Fibroblast of lung (primary cell): ENCODE measurements around the gene KCNMA1. TPM values are rescaled to one million over a fixed set of nuclear protein-coding genes. Genes with fewer than 3 reads are reported as not detected.

Source experiments
- DNase-seq, 2 donors: peaks; one replicate each; pipeline versions ENCODE4 v3.0.0 to v3.0.0-alpha.2; 2010; ENCODE audit warnings: low read depth in 2 of 2
- H2AFZ ChIP-seq: 2 replicates; pipeline ENCODE4 v1.5.1; 2012; ENCODE audit warnings: low read length, control low read depth, inconsistent platforms
- H3K27ac ChIP-seq: 2 replicates; pipeline ENCODE4 v1.5.1; 2011; ENCODE audit warnings: low read length, control low read depth; ENCODE audit not compliant: insufficient read depth
- H3K27me3 ChIP-seq: 2 replicates; pipeline ENCODE4 v1.5.1; 2011; ENCODE audit warnings: mild to moderate bottlenecking, low read length; ENCODE audit not compliant: control insufficient read depth, insufficient read depth
- H3K36me3 ChIP-seq: 2 replicates; pipeline ENCODE4 v1.5.1; 2011; ENCODE audit warnings: low read length; ENCODE audit not compliant: control insufficient read depth, insufficient read depth
- H3K4me1 ChIP-seq: 2 replicates; pipeline ENCODE4 v1.5.1; 2011; ENCODE audit warnings: low read length; ENCODE audit not compliant: control insufficient read depth, insufficient read depth; ENCODE audit errors: extremely low read depth
- H3K4me2 ChIP-seq: 2 replicates; pipeline ENCODE4 v1.5.1; 2011; ENCODE audit warnings: low read length, control low read depth; ENCODE audit not compliant: insufficient read depth; ENCODE audit errors: extremely low read depth
- H3K4me3 ChIP-seq, 4 experiments: fragments of 200-600 bp in 1 of 4; sonication (generic) in 1 of 4; replicated peaks in 1 of 4; 2 replicates each; pipeline ENCODE4 v1.5.1; 2011 to 2016; ENCODE audit warnings: low read length in 4 of 4, low read depth in 3 of 4, mild to moderate bottlenecking in 3 of 4, control low read depth in 2 of 4, inconsistent platforms in 1 of 4, mixed read lengths in 1 of 4; ENCODE audit not compliant: insufficient read depth in 1 of 4; ENCODE audit errors: control extremely low read depth in 1 of 4
- H3K79me2 ChIP-seq: 2 replicates; pipeline ENCODE4 v1.5.1; 2012; ENCODE audit warnings: mild to moderate bottlenecking, low read length, inconsistent platforms; ENCODE audit not compliant: control insufficient read depth, insufficient read depth
- H3K9ac ChIP-seq: 2 replicates; pipeline ENCODE4 v1.5.1; 2011; ENCODE audit warnings: mild to moderate bottlenecking, low read length, control low read depth; ENCODE audit not compliant: insufficient read depth
- H3K9me3 ChIP-seq: 2 replicates; pipeline ENCODE4 v1.5.1; 2012; ENCODE audit warnings: low read depth, low read length; ENCODE audit not compliant: control insufficient read depth, insufficient read depth
- H4K20me1 ChIP-seq: 2 replicates; pipeline ENCODE4 v1.5.1; 2011; ENCODE audit warnings: low read length; ENCODE audit not compliant: control insufficient read depth, insufficient read depth; ENCODE audit errors: extremely low read depth
- CTCF ChIP-seq, 2 donors: IDR thresholded peaks in 1 of 2; conservative IDR thresholded peaks in 1 of 2; 1 replicate in 1 of 2; 2 replicates in 1 of 2; pipeline ENCODE4 v1.5.1; 2011 to 2012; ENCODE audit warnings: low read length in 2 of 2, control low read depth in 1 of 2, inconsistent platforms in 1 of 2, low read depth in 1 of 2, mild to moderate bottlenecking in 1 of 2
- EZH2 ChIP-seq: IDR thresholded peaks from 2 replicates; pipeline ENCODE4 v1.5.1; 2012; ENCODE audit warnings: low read length, control low read depth, mild to moderate bottlenecking; ENCODE audit errors: missing control alignments
- polyA plus RNA-seq, 2 donors: library from polyadenylated mRNA; depleted of rRNA in 1 of 2; stranded (reverse) in 1 of 2; unstranded in 1 of 2; fragments of >200 nt; gene quantifications; 2 replicates each; pipeline ENCODE4 v1.2.1, GENCODE V29; 2011 to 2012; ENCODE audit warnings: missing spikeins in 1 of 2
- total RNA-seq: library from RNA; depleted of rRNA; stranded (reverse); fragments of >200 nt; gene quantifications from 2 replicates; pipeline ENCODE4 v1.2.1, GENCODE V29; 2014

The KCNMA1 gene
- total and polyA plus RNA-seq, 2 donors (not counting 1 experiment from before 2014, with no cell fraction given), result 31.0 to 138 TPM

GRCh38 chr10:76928565-76928964 is 709.0 kb downstream of the KCNMA1 start:
- Histone ChIP-seq H4K20me1 (no peaks in the 10 kb centered on the region), H3K27ac (no peak overlapping the region), H2AFZ (no peak overlapping the region), H3K36me3 (no peaks in the 10 kb centered on the region), H3K79me2 (no peaks in the 10 kb centered on the region), H3K4me3 (no peak overlapping the region), H3K4me1 (no peaks in the 10 kb centered on the region), H3K9ac (no peak overlapping the region), H3K27me3 (no peaks in the 10 kb centered on the region), H3K4me2 (no peak overlapping the region), H3K9me3 (no peaks in the 10 kb centered on the region)
- DNase-seq, result no peak
- TF ChIP-seq CTCF (conservative IDR thresholded peaks at IDR 0.05 in 1 of 2, IDR thresholded peaks at IDR 0.05 in 1 of 2; ENCODE audit: low read depth in 1 of 2, low read length in 2 of 2), result no peak
- TF ChIP-seq EZH2, result no peak

GRCh38 chr10:76925636-76926405 is 711.8 kb downstream of the KCNMA1 start:
- Histone ChIP-seq H3K27ac (no peak overlapping the region), H2AFZ (no peak overlapping the region), H3K4me1 (no peaks in the 10 kb centered on the region), H3K79me2 (no peaks in the 10 kb centered on the region), H3K9ac (no peak overlapping the region), H3K27me3 (no peaks in the 10 kb centered on the region), H3K36me3 (no peaks in the 10 kb centered on the region), H3K4me2 (no peak overlapping the region), H3K4me3 (no peak overlapping the region), H3K9me3 (no peaks in the 10 kb centered on the region), H4K20me1 (no peaks in the 10 kb centered on the region)
- TF ChIP-seq EZH2, result no peak
- no peak for TF ChIP-seq CTCF (conservative IDR thresholded peaks at IDR 0.05 in 1 of 2, IDR thresholded peaks at IDR 0.05 in 1 of 2; ENCODE audit: low read depth in 1 of 2, low read length in 2 of 2)
- no peak for DNase-seq

- no peak overlapping the region for H3K4me2 ChIP-seq
- H3K79me2 ChIP-seq, result no peaks in the 10 kb centered on the region
- no peaks in the 10 kb centered on the region for H3K36me3 ChIP-seq
- H4K20me1 ChIP-seq, result no peaks in the 10 kb centered on the region
- H3K9me3 ChIP-seq, result no peaks in the 10 kb centered on the region
- no peaks in the 10 kb centered on the region for H3K27me3 ChIP-seq
- H3K4me3 ChIP-seq, result no peak overlapping the region
- no peaks in the 10 kb centered on the region for H3K4me1 ChIP-seq
- H2AFZ ChIP-seq, result no peak overlapping the region
- DNase-seq, result peak in 1 of 2 donors; percentile 9
- no peak overlapping the region for H3K27ac ChIP-seq
- no peak overlapping the region for H3K9ac ChIP-seq
- TF ChIP-seq CTCF (conservative IDR thresholded peaks at IDR 0.05 in 1 of 2, IDR thresholded peaks at IDR 0.05 in 1 of 2; ENCODE audit: low read depth in 1 of 2, low read length in 2 of 2) (no peak), EZH2 (no peak)
Observed at GRCh38 chr10:76922666-76923065, 714.9 kb downstream of the KCNMA1 start.
